Lower leg skin (tissue), 3 donors: ENCODE results near the gene UBL7.

Source experiments
- CTCF ChIP-seq, 3 donors: fragments of 450-650 bp; IDR thresholded peaks; one replicate each; pipeline ENCODE4 v1.5.1; 2016; ENCODE audit warnings: antibody characterized with exemption in 3 of 3, mild to moderate bottlenecking in 3 of 3, moderate library complexity in 2 of 3
- POLR2A ChIP-seq, 2 donors: fragments of 450-650 bp; IDR thresholded peaks; one replicate each; pipeline ENCODE4 v1.6.1; 2016 to 2017; ENCODE audit warnings: antibody characterized with exemption in 2 of 2, mild to moderate bottlenecking in 1 of 2, moderate library complexity in 1 of 2

- TF ChIP-seq CTCF (IDR thresholded peaks at IDR 0.05) (no peak), POLR2A (IDR thresholded peaks at IDR 0.05) (no peak)
Measured at GRCh38 chr15:74414081-74414580, 46.8 kb downstream of the UBL7 start.
